ENCODE data around the gene AOC3.

Gene AOC3

GRCh38 chr17:42891539-42892152, 40.6 kb downstream of the AOC3 start:
- TF ChIP-seq EZH2phosphoT487 (IDR thresholded peaks at IDR 0.05; ENCODE audit: borderline replicate concordance), result no peak
- TF ChIP-seq CTCF (conservative IDR thresholded peaks at IDR 0.05; ENCODE audit: low read length), result no peak

GRCh38 chr17:42893359-42893758, 42.4 kb downstream of the AOC3 start:
- Histone ChIP-seq H3K9ac (ENCODE audit: low read depth, low read length, poor library complexity, severe bottlenecking) (no peak overlapping the region), H3K9me3 (ENCODE audit: insufficient read depth, low read depth, low read length) (no peaks in the 10 kb centered on the region), H3K4me3 (ENCODE audit: low read length, poor library complexity, severe bottlenecking) (no peak overlapping the region), H3K9me2 (replicated peaks; ENCODE audit: low read depth, low read length) (no peaks in the 10 kb centered on the region), H3K4me2 (ENCODE audit: low read depth, low read length, poor library complexity, severe bottlenecking) (no peak overlapping the region), H3K27me3 (ENCODE audit: insufficient read depth, low read length, poor library complexity, severe bottlenecking) (no peaks in the 10 kb centered on the region), H3F3A (ENCODE audit: low read depth) (no peaks in the 10 kb centered on the region), H3K36me3 (ENCODE audit: insufficient read depth, low read length) (no peaks in the 10 kb centered on the region), H4K20me1 (ENCODE audit: insufficient read depth, low read length, poor library complexity, severe bottlenecking) (no peaks in the 10 kb centered on the region), H2AFZ (ENCODE audit: low read length) (peak overlapping the region; percentile 86), H3K79me2 (ENCODE audit: insufficient read depth, low read length) (no peaks in the 10 kb centered on the region), H3K4me1 (ENCODE audit: insufficient read depth, low read length, poor library complexity, severe bottlenecking) (no peaks in the 10 kb centered on the region)
- TF ChIP-seq CTCF (conservative IDR thresholded peaks at IDR 0.05; ENCODE audit: low read length), result no peak
- no peak for TF ChIP-seq EZH2phosphoT487 (IDR thresholded peaks at IDR 0.05; ENCODE audit: borderline replicate concordance)

More at GRCh38 chr17:42891539-42892152, 40.6 kb downstream of the AOC3 start:
- no peaks in the 10 kb centered on the region for H3K4me1 ChIP-seq (ENCODE audit: insufficient read depth, low read length, poor library complexity, severe bottlenecking)
- no peak overlapping the region for H3K4me3 ChIP-seq (ENCODE audit: low read length, poor library complexity, severe bottlenecking)
- no peaks in the 10 kb centered on the region for H4K20me1 ChIP-seq (ENCODE audit: insufficient read depth, low read length, poor library complexity, severe bottlenecking)
- H3K27me3 ChIP-seq (ENCODE audit: insufficient read depth, low read length, poor library complexity, severe bottlenecking), result no peaks in the 10 kb centered on the region
- no peaks in the 10 kb centered on the region for H3K36me3 ChIP-seq (ENCODE audit: insufficient read depth, low read length)
- H3K79me2 ChIP-seq (ENCODE audit: insufficient read depth, low read length), result no peaks in the 10 kb centered on the region
- no peaks in the 10 kb centered on the region for H3K9me3 ChIP-seq (ENCODE audit: insufficient read depth, low read depth, low read length)
- H3K9me2 ChIP-seq (replicated peaks; ENCODE audit: low read depth, low read length), result no peaks in the 10 kb centered on the region
- no peaks in the 10 kb centered on the region for H3F3A ChIP-seq (ENCODE audit: low read depth)
- no peak overlapping the region for H3K9ac ChIP-seq (ENCODE audit: low read depth, low read length, poor library complexity, severe bottlenecking)
- H3K4me2 ChIP-seq (ENCODE audit: low read depth, low read length, poor library complexity, severe bottlenecking), result no peak overlapping the region
- no peak overlapping the region for H2AFZ ChIP-seq (ENCODE audit: low read length)

GRCh38 chr17:42894283-42895184, 43.5 kb downstream of the AOC3 start:
- Histone ChIP-seq H2AFZ (ENCODE audit: low read length) (no peak overlapping the region), H3K27me3 (ENCODE audit: insufficient read depth, low read length, poor library complexity, severe bottlenecking) (no peaks in the 10 kb centered on the region), H4K20me1 (ENCODE audit: insufficient read depth, low read length, poor library complexity, severe bottlenecking) (no peaks in the 10 kb centered on the region), H3K9me3 (ENCODE audit: insufficient read depth, low read depth, low read length) (no peaks in the 10 kb centered on the region), H3K4me2 (ENCODE audit: low read depth, low read length, poor library complexity, severe bottlenecking) (no peak overlapping the region), H3K4me1 (ENCODE audit: insufficient read depth, low read length, poor library complexity, severe bottlenecking) (no peaks in the 10 kb centered on the region), H3F3A (ENCODE audit: low read depth) (no peaks in the 10 kb centered on the region), H3K9ac (ENCODE audit: low read depth, low read length, poor library complexity, severe bottlenecking) (no peak overlapping the region), H3K9me2 (replicated peaks; ENCODE audit: low read depth, low read length) (no peaks in the 10 kb centered on the region), H3K79me2 (ENCODE audit: insufficient read depth, low read length) (no peaks in the 10 kb centered on the region), H3K36me3 (ENCODE audit: insufficient read depth, low read length) (no peaks in the 10 kb centered on the region), H3K4me3 (ENCODE audit: low read length, poor library complexity, severe bottlenecking) (no peak overlapping the region)
- TF ChIP-seq CTCF (conservative IDR thresholded peaks at IDR 0.05; ENCODE audit: low read length) (no peak), EZH2phosphoT487 (IDR thresholded peaks at IDR 0.05; ENCODE audit: borderline replicate concordance) (no peak)
